Hematopoietic multipotent progenitor cell treated with erythropoietin and hydrocortisone succinate and interleukin-3 and kit ligand, for 15 days (in vitro differentiated cells): Measurements from ENCODE around the gene OR3A3.
"Not testable (repeated sequence)": the region's sequence is repeated elsewhere in the genome, so short reads cannot be mapped to it uniquely, and the experiment has no call there.

Experiments
- DNase-seq: peaks from one replicate; pipeline ENCODE4 v3.0.0-alpha.2; 2015; ENCODE audit warnings: low spot score

The OR3A3 gene

GRCh38 chr17:3411070-3411469, at the start of gene OR3A3:
TSS of gene OR3A3 (plus strand) at chr17:3411370.
- no peak for DNase-seq

- DNase-seq: not testable (repeated sequence)
These were observed 40.0 kb upstream of the OR3A3 start for GRCh38 chr17:3371167-3371566.

- DNase-seq: no peak
These were observed 32.8 kb upstream of the OR3A3 start for GRCh38 chr17:3378321-3378720.

GRCh38 chr17:3381957-3382356, 29.2 kb upstream of the OR3A3 start:
- no peak for DNase-seq

GRCh38 chr17:3385869-3386816, 25.0 kb upstream of the OR3A3 start, which contains the start of gene OR3A2:
TSS of gene OR3A2 (minus strand) at chr17:3386308.
- DNase-seq: no peak

- no peak for DNase-seq
These were observed 21.4 kb upstream of the OR3A3 start for GRCh38 chr17:3389791-3390190.

- not testable (repeated sequence) for DNase-seq
These were observed 13.4 kb upstream of the OR3A3 start for GRCh38 chr17:3397801-3398200.

- DNase-seq: no peak
These were observed 12.9 kb upstream of the OR3A3 start, which contains the start of gene OR1E1 for GRCh38 chr17:3398310-3398709. TSS of gene OR1E1 (minus strand) at chr17:3398410. CDS start at chr17:3398410, 0 bp downstream.

- no peak for DNase-seq
These were observed 11.1 kb upstream of the OR3A3 start for GRCh38 chr17:3400055-3400454.

- no peak for DNase-seq
These were observed 9.4 kb upstream of the OR3A3 start for GRCh38 chr17:3401786-3402185.

GRCh38 chr17:3403856-3404255, 7.3 kb upstream of the OR3A3 start:
- not testable (repeated sequence) for DNase-seq

GRCh38 chr17:3412216-3412615, 1.0 kb downstream of the OR3A3 start:
- DNase-seq: not testable (repeated sequence)

GRCh38 chr17:3415610-3416009, 4.4 kb downstream of the OR3A3 start:
- DNase-seq: no peak

GRCh38 chr17:3418222-3418621, 7.1 kb downstream of the OR3A3 start:
- no peak for DNase-seq

- DNase-seq: not testable (repeated sequence)
These were observed 22.0 kb downstream of the OR3A3 start for GRCh38 chr17:3433215-3433614.

GRCh38 chr17:3433741-3434140, 22.6 kb downstream of the OR3A3 start, which contains the start of gene OR1E2:
TSS of gene OR1E2 (minus strand) at chr17:3433841. CDS start at chr17:3433841, 0 bp downstream.
- DNase-seq: no peak

- DNase-seq: no peak
These were observed 27.2 kb downstream of the OR3A3 start for GRCh38 chr17:3438368-3438767.

GRCh38 chr17:3440451-3440850, 29.3 kb downstream of the OR3A3 start:
- no peak for DNase-seq

GRCh38 chr17:3447625-3448024, 36.5 kb downstream of the OR3A3 start:
- DNase-seq: no peak

- no peak for DNase-seq
These were observed 37.0 kb downstream of the OR3A3 start for GRCh38 chr17:3448059-3448665.

GRCh38 chr17:3466355-3466754, 55.2 kb downstream of the OR3A3 start:
- not testable (repeated sequence) for DNase-seq

- DNase-seq: no peak
These were observed 58.4 kb downstream of the OR3A3 start for GRCh38 chr17:3469529-3469928.

- no peak for DNase-seq
These were observed 60.4 kb downstream of the OR3A3 start, which contains the start of gene SPATA22 for GRCh38 chr17:3471599-3471998. TSS of gene SPATA22 (minus strand) at chr17:3471819. CDS start at chr17:3469325, 2,494 bp downstream.
